H9 (cell line): ENCODE results near the gene KLHL1. TPM values are rescaled to one million over a fixed set of nuclear protein-coding genes. Genes with fewer than 3 reads are reported as not detected.

Source experiments
- DNase-seq: peaks from one replicate; pipeline ENCODE4 v3.0.0-alpha.2; 2017
- H2AFZ ChIP-seq: one replicate; pipeline ENCODE4 v1.6.1; 2013; ENCODE audit warnings: mild to moderate bottlenecking, low read length, control low read depth, moderate library complexity
- H2AK5ac ChIP-seq: 2 replicates; pipeline ENCODE4 v1.6.1; 2013; ENCODE audit warnings: low read length, control low read depth, mixed read lengths; ENCODE audit not compliant: insufficient read length
- H2BK120ac ChIP-seq: one replicate; pipeline ENCODE4 v1.6.1; 2013; ENCODE audit warnings: low read depth, mild to moderate bottlenecking, low read length, control low read depth, inconsistent platforms; ENCODE audit not compliant: poor library complexity, severe bottlenecking
- H2BK12ac ChIP-seq: 2 replicates; pipeline ENCODE4 v1.6.1; 2013; ENCODE audit warnings: low read length, control low read depth, mixed read lengths, low read depth; ENCODE audit not compliant: insufficient read length
- H2BK15ac ChIP-seq: 2 replicates; pipeline ENCODE4 v1.6.1; 2013; ENCODE audit warnings: low read depth, low read length, control low read depth
- H2BK20ac ChIP-seq: one replicate; pipeline ENCODE4 v1.6.1; 2013; ENCODE audit warnings: low read depth, mild to moderate bottlenecking, low read length, control low read depth, inconsistent platforms; ENCODE audit not compliant: poor library complexity, severe bottlenecking
- H2BK5ac ChIP-seq: 2 replicates; pipeline ENCODE4 v1.6.1; 2013; ENCODE audit warnings: low read length, control low read depth, mixed read lengths; ENCODE audit not compliant: insufficient read length
- H3K14ac ChIP-seq: 2 replicates; pipeline ENCODE4 v1.6.1; 2013; ENCODE audit warnings: low read length, control low read depth; ENCODE audit not compliant: insufficient read depth
- H3K18ac ChIP-seq: 2 replicates; pipeline ENCODE4 v1.6.1; 2013; ENCODE audit warnings: low read depth, mild to moderate bottlenecking, mixed read lengths, low read length, control low read depth; ENCODE audit not compliant: insufficient read length
- H3K23ac ChIP-seq: 2 replicates; pipeline ENCODE4 v1.6.1; 2013; ENCODE audit warnings: low read length, control low read depth, mixed read lengths, low read depth; ENCODE audit not compliant: insufficient read length
- H3K23me2 ChIP-seq: 2 replicates; pipeline ENCODE4 v1.6.1; 2013; ENCODE audit warnings: low read depth, mild to moderate bottlenecking, mixed read lengths, low read length, control low read depth; ENCODE audit not compliant: insufficient read length, poor library complexity, severe bottlenecking
- H3K27ac ChIP-seq: 2 replicates; pipeline ENCODE4 v1.5.1; 2013; ENCODE audit warnings: low read length, control low read depth, mixed read lengths, low read depth; ENCODE audit not compliant: insufficient read length
- H3K27me3 ChIP-seq: 2 replicates; pipeline ENCODE4 v1.6.1; 2013; ENCODE audit warnings: low read length, control low read depth, inconsistent platforms; ENCODE audit not compliant: insufficient read depth
- H3K4ac ChIP-seq: 2 replicates; pipeline ENCODE4 v1.6.1; 2013; ENCODE audit warnings: low read depth, mild to moderate bottlenecking, control low read depth, inconsistent platforms, low read length, moderate library complexity
- H3K4me1 ChIP-seq: 2 replicates; pipeline ENCODE4 v1.6.1; 2013; ENCODE audit warnings: low read length, control low read depth, inconsistent platforms; ENCODE audit not compliant: insufficient read depth
- H3K4me2 ChIP-seq: 2 replicates; pipeline ENCODE4 v1.6.1; 2013; ENCODE audit warnings: low read length, control low read depth, mixed read lengths; ENCODE audit not compliant: insufficient read length, insufficient read depth
- H3K56ac ChIP-seq: 2 replicates; pipeline ENCODE4 v1.6.1; 2013; ENCODE audit warnings: low read depth, mild to moderate bottlenecking, mixed read lengths, low read length, control low read depth; ENCODE audit not compliant: insufficient read length
- H3K79me1 ChIP-seq: 2 replicates; pipeline ENCODE4 v1.6.1; 2013; ENCODE audit warnings: low read depth, mild to moderate bottlenecking, moderate library complexity, low read length, control low read depth, inconsistent platforms; ENCODE audit not compliant: insufficient read depth, poor library complexity, severe bottlenecking
- H3K79me2 ChIP-seq: 2 replicates; pipeline ENCODE4 v1.6.1; 2013; ENCODE audit warnings: low read length, control low read depth, inconsistent platforms; ENCODE audit not compliant: insufficient read depth
- H3K9ac ChIP-seq: 2 replicates; pipeline ENCODE4 v1.6.1; 2013; ENCODE audit warnings: low read length, control low read depth, mixed read lengths; ENCODE audit not compliant: insufficient read length; ENCODE audit errors: extremely low read depth
- H3K9me3 ChIP-seq: one replicate; pipeline ENCODE4 v1.6.1; 2013; ENCODE audit warnings: low read depth, low read length, inconsistent platforms; ENCODE audit not compliant: control insufficient read depth
- H3T11ph ChIP-seq: one replicate; pipeline ENCODE4 v1.6.1; 2013; ENCODE audit warnings: mild to moderate bottlenecking, low read length, control low read depth, inconsistent platforms
- H4K20me1 ChIP-seq: one replicate; pipeline ENCODE4 v1.6.1; 2013; ENCODE audit not compliant: control insufficient read depth, insufficient read length, insufficient read depth
- H4K5ac ChIP-seq: 2 replicates; pipeline ENCODE4 v1.6.1; 2013; ENCODE audit warnings: low read depth, mild to moderate bottlenecking, mixed read lengths, low read length, control low read depth; ENCODE audit not compliant: insufficient read length
- H4K8ac ChIP-seq: replicated peaks from 2 replicates; pipeline ENCODE4 v1.6.1; 2013; ENCODE audit warnings: low read length, control low read depth, mixed read lengths, low read depth; ENCODE audit not compliant: insufficient read length
- H4K91ac ChIP-seq: 2 replicates; pipeline ENCODE4 v1.6.1; 2013; ENCODE audit warnings: low read depth, mild to moderate bottlenecking, moderate library complexity, mixed read lengths, low read length, control low read depth; ENCODE audit not compliant: insufficient read length
- H3K27ac Mint-ChIP-seq, 3 experiments: 2 replicates in 2 of 3; 3 replicates in 1 of 3; pipeline ENCODE4 v1.8.0; 2020 to 2021; ENCODE audit warnings: mixed read lengths in 3 of 3, mild to moderate bottlenecking in 1 of 3, moderate library complexity in 1 of 3
- H3K27me3 Mint-ChIP-seq: 2 replicates; pipeline ENCODE4 v1.8.0; 2021; ENCODE audit warnings: low read depth, mild to moderate bottlenecking, moderate library complexity, mixed read lengths
- H3K36me3 Mint-ChIP-seq, 3 experiments: 2 replicates in 2 of 3; 3 replicates in 1 of 3; pipeline ENCODE4 v1.8.0; 2020 to 2021; ENCODE audit warnings: low read depth in 3 of 3, mixed read lengths in 3 of 3; ENCODE audit not compliant: insufficient read depth in 1 of 3
- H3K4me1 Mint-ChIP-seq, 2 experiments: 2 replicates each; pipeline ENCODE4 v1.8.0; 2020; ENCODE audit warnings: mixed read lengths in 2 of 2
- H3K4me3 Mint-ChIP-seq, 2 experiments: 2 replicates in 1 of 2; 3 replicates in 1 of 2; pipeline ENCODE4 v1.8.0; 2020 to 2021; ENCODE audit warnings: mild to moderate bottlenecking in 2 of 2, mixed read lengths in 2 of 2, moderate library complexity in 1 of 2
- H3K9me3 Mint-ChIP-seq, 2 experiments: 2 replicates in 1 of 2; 3 replicates in 1 of 2; pipeline ENCODE4 v1.8.0; 2020; ENCODE audit warnings: mild to moderate bottlenecking in 2 of 2, mixed read lengths in 2 of 2, moderate library complexity in 1 of 2
- CTCF ChIP-seq: fragments of 200-600 bp; sonication (generic); conservative IDR thresholded peaks from 3 replicates; pipeline ENCODE4 v1.8.0; 2021; ENCODE audit warnings: antibody characterized with exemption, mild to moderate bottlenecking
- WGBS: extraction: QIAGEN DNeasy Blood & Tissue Kit; methylation state at CpG from one replicate; pipeline ENCODE4 v1.1.7; 2013; ENCODE audit warnings: missing lambda C conversion rate, low lambda C conversion rate, mixed read lengths; ENCODE audit not compliant: insufficient read length; ENCODE audit errors: extremely low coverage; 5-methylcytosine and 5-hydroxymethylcytosine counted together
- total RNA-seq: library from RNA; stranded (reverse); gene quantifications from 2 replicates; pipeline ENCODE4 v1.2.1, GENCODE V29; 2021

Gene KLHL1
- total RNA-seq, 1 experiment from 2014 or later: not detected

DNA sequence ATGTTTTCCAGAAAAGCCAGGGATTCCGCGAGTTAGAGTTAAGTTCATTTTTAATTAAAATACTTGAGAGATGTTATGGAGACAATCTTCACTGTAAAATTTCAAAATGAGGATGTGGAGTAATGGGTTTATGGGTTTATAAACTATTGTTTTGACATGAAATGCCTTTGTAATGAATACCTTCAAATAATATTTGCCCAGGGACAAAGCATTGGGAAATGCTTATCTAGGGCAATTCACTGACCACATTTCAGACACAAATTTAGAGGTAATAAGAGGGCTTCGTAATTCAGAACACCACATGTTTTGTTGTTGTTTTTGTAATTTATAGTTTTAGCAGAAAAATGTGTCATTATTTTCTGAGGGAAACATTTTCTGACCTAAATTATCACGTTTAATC is 241.7 kb downstream of the KLHL1 start:
- TF ChIP-seq CTCF: no peak
- H2AFZ ChIP-seq: no peak overlapping the region
- H2BK120ac ChIP-seq: no peak overlapping the region
- WGBS: no CpG with 5 or more reads among the region's 4 CpGs
- no peaks in the 10 kb centered on the region for H3K9me3 ChIP-seq
- no peak overlapping the region for H3K4ac ChIP-seq
- Mint-ChIP-seq H3K36me3 (no peaks in the 10 kb centered on the region), H3K4me3 (no peak overlapping the region), H3K9me3 (no peaks in the 10 kb centered on the region), H3K27me3 (no peaks in the 10 kb centered on the region), H3K27ac (no peak overlapping the region), H3K4me1 (0 out of 4 replicates have a peak, but pooled peaks cover 0 to 2% of the 10 kb centered on the region in 2 experiments)
- no peak overlapping the region for H4K8ac ChIP-seq
- H2BK5ac ChIP-seq: no peak overlapping the region
- no peaks in the 10 kb centered on the region for H3K79me2 ChIP-seq
- no peaks in the 10 kb centered on the region for H3K79me1 ChIP-seq
- no peak overlapping the region for H3K18ac ChIP-seq
- H2AK5ac ChIP-seq: no peak overlapping the region
- no peaks in the 10 kb centered on the region for H3K4me1 ChIP-seq
- H3K23ac ChIP-seq: no peak overlapping the region
- no peak overlapping the region for H3T11ph ChIP-seq
- H3K27ac ChIP-seq: no peak overlapping the region
- no peak overlapping the region for H4K5ac ChIP-seq
- no peak overlapping the region for H4K91ac ChIP-seq
- H3K27me3 ChIP-seq: no peaks in the 10 kb centered on the region
- no peak overlapping the region for H3K14ac ChIP-seq
- no peak overlapping the region for H2BK15ac ChIP-seq
- H3K56ac ChIP-seq: no peak overlapping the region
- no peak overlapping the region for H2BK20ac ChIP-seq
- no peak overlapping the region for H3K4me2 ChIP-seq
- no peak overlapping the region for H2BK12ac ChIP-seq
- H3K9ac ChIP-seq: no peak overlapping the region
- no peaks in the 10 kb centered on the region for H3K23me2 ChIP-seq
- no peak for DNase-seq
- H4K20me1 ChIP-seq: no peaks in the 10 kb centered on the region
